Activated T-cell treated with anti-CD3 and anti-CD28 coated beads, Interleukin-2, amount 50 U/mL, for 1 hour (primary cell): ENCODE results near the gene TMEFF1.
"Not testable (repeated sequence)": the region's sequence is repeated elsewhere in the genome, so short reads cannot be mapped to it uniquely, and the experiment has no call there.

Source experiments
- DNase-seq: peaks from one replicate; pipeline ENCODE4 v3.0.0-alpha.2; 2020

The TMEFF1 gene

GRCh38 chr9:100499460-100499859 lies 26.5 kb downstream of the TMEFF1 start:
- DNase-seq = no peak

GRCh38 chr9:100499866-100500265 lies 26.9 kb downstream of the TMEFF1 start:
- no peak for DNase-seq

GRCh38 chr9:100505564-100506159 lies 32.7 kb downstream of the TMEFF1 start:
- DNase-seq = peak; percentile 56

GRCh38 chr9:100507350-100507749 lies 34.4 kb downstream of the TMEFF1 start:
- not testable (repeated sequence) for DNase-seq

- no peak for DNase-seq
Measured at GRCh38 chr9:100511205-100511604, 38.3 kb downstream of the TMEFF1 start.

- DNase-seq = no peak
Measured at GRCh38 chr9:100515578-100516494, 42.9 kb downstream of the TMEFF1 start.

GRCh38 chr9:100521282-100521681 lies 48.3 kb downstream of the TMEFF1 start:
- DNase-seq = no peak

- no peak for DNase-seq
Measured at GRCh38 chr9:100525563-100525962, 52.6 kb downstream of the TMEFF1 start.

GRCh38 chr9:100527180-100527794 lies 54.3 kb downstream of the TMEFF1 start:
- not testable (repeated sequence) for DNase-seq

GRCh38 chr9:100534401-100534800 lies 61.5 kb downstream of the TMEFF1 start:
- no peak for DNase-seq

- no peak for DNase-seq
Measured at GRCh38 chr9:100540327-100540726, 67.4 kb downstream of the TMEFF1 start.

- DNase-seq = no peak
Measured at GRCh38 chr9:100549048-100549447, 76.1 kb downstream of the TMEFF1 start.

- DNase-seq = no peak
Measured at GRCh38 chr9:100554935-100555401, 82.0 kb downstream of the TMEFF1 start.

- no peak for DNase-seq
Measured at GRCh38 chr9:100555471-100555870, 82.5 kb downstream of the TMEFF1 start.

- DNase-seq = no peak
Measured at GRCh38 chr9:100557053-100557452, 84.1 kb downstream of the TMEFF1 start.

- no peak for DNase-seq
Measured at GRCh38 chr9:100561256-100561655, 88.3 kb downstream of the TMEFF1 start.

- DNase-seq = no peak
Measured at GRCh38 chr9:100567856-100568255, 94.9 kb downstream of the TMEFF1 start.

GRCh38 chr9:100573655-100574260 lies 100.8 kb downstream of the TMEFF1 start:
- no peak for DNase-seq

- DNase-seq = no peak
Measured at GRCh38 chr9:100575006-100575405, 102.1 kb downstream of the TMEFF1 start.

- DNase-seq = no peak
Measured at GRCh38 chr9:100575765-100576386, 102.9 kb downstream of the TMEFF1 start.

- DNase-seq = no peak
Measured at GRCh38 chr9:100577776-100578448, 105.0 kb downstream of the TMEFF1 start, which contains the start of gene CAVIN4. Gene CAVIN4, plus strand, starts transcription at chr9:100578079. Its CDS starts 65 bp downstream, at chr9:100578144.

GRCh38 chr9:100578610-100579009 lies 105.7 kb downstream of the TMEFF1 start:
- DNase-seq = no peak
